ENCODE results near the gene WDR62. TPM values are rescaled to one million over a fixed set of nuclear protein-coding genes. Genes with fewer than 3 reads are reported as not detected.

Gene WDR62
- total and polyA plus RNA-seq, 2 donors = 2.4 to 4.6 TPM

DNA sequence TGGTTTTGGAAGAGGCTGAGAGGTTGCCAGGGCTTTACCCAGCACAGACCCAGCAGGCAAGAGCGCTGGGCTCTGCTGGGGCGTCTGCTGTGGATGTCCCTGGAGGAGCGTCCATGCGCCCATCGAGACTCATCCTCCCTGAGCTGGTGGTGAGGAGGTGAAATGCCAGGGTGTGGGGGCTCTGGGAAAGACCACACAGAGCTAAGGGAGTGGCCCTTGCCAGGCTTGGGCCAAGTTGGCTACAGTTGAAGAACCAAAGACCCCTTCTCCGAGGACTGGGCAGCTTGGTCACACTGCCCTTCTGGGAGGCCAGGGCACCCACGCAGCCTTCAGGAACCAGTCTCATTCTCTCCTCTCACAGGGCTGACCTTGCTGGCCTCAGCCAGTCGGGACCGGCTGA, 31.6 kb downstream of the WDR62 start:
- Histone ChIP-seq H3K4me3 (ENCODE audit: low read length in 2 of 2) (no peak overlapping the region), H3K36me3 (ENCODE audit: control insufficient read depth in 2 of 2, insufficient read depth in 2 of 2, low read length in 1 of 2) (peaks cover 76 to 77% of the 10 kb centered on the region in 2 donors), H3K27ac (ENCODE audit: low read depth in 1 of 2, low read length in 1 of 2) (no peak overlapping the region), H3K4me1 (ENCODE audit: control insufficient read depth in 2 of 2, insufficient read depth in 2 of 2, low read length in 2 of 2) (no peaks in the 10 kb centered on the region), H3K27me3 (ENCODE audit: control insufficient read depth in 2 of 2, insufficient read depth in 1 of 2, low read length in 1 of 2) (no peaks in the 10 kb centered on the region), H3K9me3 (ENCODE audit: control insufficient read depth in 2 of 2, insufficient read depth in 1 of 2, low read length in 1 of 2) (no peaks in the 10 kb centered on the region)
- WGBS = 98% methylated on average over 9 of the region's 9 CpGs
- no peak for DNase-seq (ENCODE audit: low read depth in 6 of 9, low spot score in 9 of 9)

DNA sequence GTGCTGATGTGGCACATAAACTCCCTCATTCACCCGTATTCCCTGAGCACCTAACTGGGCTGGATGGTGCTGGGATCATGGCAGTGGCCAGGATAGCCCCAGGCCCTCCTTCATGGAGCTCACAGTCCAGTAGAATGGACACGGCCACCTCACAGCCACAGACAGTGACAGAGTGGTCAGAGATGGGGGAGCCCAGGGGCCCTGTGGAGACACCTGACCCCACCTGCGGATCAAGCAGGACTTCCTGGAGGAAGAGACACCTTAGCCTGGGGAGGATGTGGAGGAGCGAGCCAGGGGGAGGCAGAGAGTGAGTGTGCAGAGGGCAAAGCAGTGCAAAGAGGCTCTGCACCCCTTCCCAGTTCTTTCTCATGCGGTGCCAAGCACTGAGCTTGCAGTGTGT, 35.1 kb downstream of the WDR62 start:
- Histone ChIP-seq H3K36me3 (ENCODE audit: control insufficient read depth in 2 of 2, insufficient read depth in 2 of 2, low read length in 1 of 2) (peaks cover 65 to 72% of the 10 kb centered on the region in 2 donors), H3K9me3 (ENCODE audit: control insufficient read depth in 2 of 2, insufficient read depth in 1 of 2, low read length in 1 of 2) (no peaks in the 10 kb centered on the region), H3K27me3 (ENCODE audit: control insufficient read depth in 2 of 2, insufficient read depth in 1 of 2, low read length in 1 of 2) (no peaks in the 10 kb centered on the region), H3K27ac (ENCODE audit: low read depth in 1 of 2, low read length in 1 of 2) (no peak overlapping the region), H3K4me1 (ENCODE audit: control insufficient read depth in 2 of 2, insufficient read depth in 2 of 2, low read length in 2 of 2) (no peaks in the 10 kb centered on the region), H3K4me3 (ENCODE audit: low read length in 2 of 2) (no peak overlapping the region)
- no peak for DNase-seq (ENCODE audit: low read depth in 6 of 9, low spot score in 9 of 9)
- 97% methylated on average over 5 of the region's 5 CpGs for WGBS

GRCh38 chr19:36090910-36091695, 36.4 kb downstream of the WDR62 start:
- no peak overlapping the region for H3K4me3 ChIP-seq (ENCODE audit: low read length in 2 of 2)
- H3K27me3 ChIP-seq (ENCODE audit: control insufficient read depth in 2 of 2, insufficient read depth in 1 of 2, low read length in 1 of 2) = no peaks in the 10 kb centered on the region
- H3K4me1 ChIP-seq (ENCODE audit: control insufficient read depth in 2 of 2, insufficient read depth in 2 of 2, low read length in 2 of 2) = no peaks in the 10 kb centered on the region
- H3K36me3 ChIP-seq (ENCODE audit: control insufficient read depth in 2 of 2, insufficient read depth in 2 of 2, low read length in 1 of 2) = peaks cover 69 to 82% of the 10 kb centered on the region in 2 donors
- H3K9me3 ChIP-seq (ENCODE audit: control insufficient read depth in 2 of 2, insufficient read depth in 1 of 2, low read length in 1 of 2) = no peaks in the 10 kb centered on the region
- 92% methylated on average over 13 of the region's 13 CpGs for WGBS
- no peak for DNase-seq (ENCODE audit: low read depth in 6 of 9, low spot score in 9 of 9)
- H3K27ac ChIP-seq (ENCODE audit: low read depth in 1 of 2, low read length in 1 of 2) = no peak overlapping the region

GRCh38 chr19:36092566-36092965, 37.9 kb downstream of the WDR62 start:
- WGBS = 98% methylated on average over 7 of the region's 7 CpGs

GRCh38 chr19:36093146-36093662, 38.5 kb downstream of the WDR62 start:
- H3K4me3 ChIP-seq (ENCODE audit: low read length in 2 of 2) = no peak overlapping the region
- H3K27ac ChIP-seq (ENCODE audit: low read depth in 1 of 2, low read length in 1 of 2) = no peak overlapping the region
- 94% methylated on average over 5 of the region's 5 CpGs for WGBS
- H3K36me3 ChIP-seq (ENCODE audit: control insufficient read depth in 2 of 2, insufficient read depth in 2 of 2, low read length in 1 of 2) = peaks cover 61 to 86% of the 10 kb centered on the region in 2 donors
- H3K9me3 ChIP-seq (ENCODE audit: control insufficient read depth in 2 of 2, insufficient read depth in 1 of 2, low read length in 1 of 2) = no peaks in the 10 kb centered on the region
- H3K4me1 ChIP-seq (ENCODE audit: control insufficient read depth in 2 of 2, insufficient read depth in 2 of 2, low read length in 2 of 2) = no peaks in the 10 kb centered on the region
- H3K27me3 ChIP-seq (ENCODE audit: control insufficient read depth in 2 of 2, insufficient read depth in 1 of 2, low read length in 1 of 2) = no peaks in the 10 kb centered on the region
- DNase-seq (ENCODE audit: low read depth in 6 of 9, low spot score in 9 of 9) = no peak

More at GRCh38 chr19:36092566-36092965, 37.9 kb downstream of the WDR62 start:
- no peak for DNase-seq (ENCODE audit: low read depth in 6 of 9, low spot score in 9 of 9)
- Histone ChIP-seq H3K27ac (ENCODE audit: low read depth in 1 of 2, low read length in 1 of 2) (no peak overlapping the region), H3K27me3 (ENCODE audit: control insufficient read depth in 2 of 2, insufficient read depth in 1 of 2, low read length in 1 of 2) (no peaks in the 10 kb centered on the region), H3K9me3 (ENCODE audit: control insufficient read depth in 2 of 2, insufficient read depth in 1 of 2, low read length in 1 of 2) (no peaks in the 10 kb centered on the region), H3K4me3 (ENCODE audit: low read length in 2 of 2) (no peak overlapping the region), H3K4me1 (ENCODE audit: control insufficient read depth in 2 of 2, insufficient read depth in 2 of 2, low read length in 2 of 2) (no peaks in the 10 kb centered on the region), H3K36me3 (ENCODE audit: control insufficient read depth in 2 of 2, insufficient read depth in 2 of 2, low read length in 1 of 2) (peaks cover 65 to 84% of the 10 kb centered on the region in 2 donors)

DNA sequence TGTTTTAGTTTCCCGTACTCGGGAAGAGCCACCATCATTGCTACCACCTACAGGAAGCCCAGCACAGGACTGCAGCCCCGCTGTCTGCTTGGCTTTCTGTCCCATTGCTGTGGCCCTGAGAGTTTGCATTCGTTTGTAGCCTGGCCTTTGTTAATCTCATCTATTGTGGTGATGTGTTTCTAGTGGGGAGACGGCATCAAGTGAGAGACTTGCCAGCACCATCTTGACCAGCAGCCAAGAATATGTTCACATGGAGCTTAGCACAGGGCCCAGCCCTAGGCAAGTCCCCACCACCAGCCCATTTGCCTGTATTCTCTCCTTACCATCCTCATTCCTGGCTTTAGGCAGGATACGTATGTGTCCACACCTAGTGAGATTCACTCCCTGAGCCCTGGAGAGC, 39.0 kb downstream of the WDR62 start:
- no peak overlapping the region for H3K4me3 ChIP-seq (ENCODE audit: low read length in 2 of 2)
- H3K9me3 ChIP-seq (ENCODE audit: control insufficient read depth in 2 of 2, insufficient read depth in 1 of 2, low read length in 1 of 2) = no peaks in the 10 kb centered on the region
- H3K27ac ChIP-seq (ENCODE audit: low read depth in 1 of 2, low read length in 1 of 2) = no peak overlapping the region
- peaks cover 61 to 82% of the 10 kb centered on the region in 2 donors for H3K36me3 ChIP-seq (ENCODE audit: control insufficient read depth in 2 of 2, insufficient read depth in 2 of 2, low read length in 1 of 2)
- no peak for DNase-seq (ENCODE audit: low read depth in 6 of 9, low spot score in 9 of 9)
- 74% methylated on average over 6 of the region's 6 CpGs for WGBS
- no peaks in the 10 kb centered on the region for H3K27me3 ChIP-seq (ENCODE audit: control insufficient read depth in 2 of 2, insufficient read depth in 1 of 2, low read length in 1 of 2)
- no peaks in the 10 kb centered on the region for H3K4me1 ChIP-seq (ENCODE audit: control insufficient read depth in 2 of 2, insufficient read depth in 2 of 2, low read length in 2 of 2)

DNA sequence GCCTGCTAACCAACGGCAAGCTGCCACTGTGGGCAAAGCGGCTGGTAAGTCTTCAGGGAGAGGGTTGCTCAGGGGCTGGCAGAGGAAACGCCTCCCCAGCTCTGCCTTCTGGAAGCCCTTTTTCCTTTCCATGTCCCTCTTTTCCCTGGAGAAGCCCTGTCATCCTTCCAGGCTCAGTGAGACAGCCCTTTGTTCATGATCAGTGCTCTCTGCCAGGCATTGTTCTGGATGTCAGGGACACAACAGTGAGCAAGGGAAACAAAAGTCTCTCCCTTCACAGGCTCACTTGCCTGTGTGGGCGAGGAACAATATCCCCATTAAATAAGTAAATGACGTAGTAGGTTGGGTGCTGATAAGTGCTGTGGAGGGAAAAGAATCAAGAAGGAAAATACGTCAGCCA, 42.3 kb downstream of the WDR62 start:
- DNase-seq (ENCODE audit: low read depth in 6 of 9, low spot score in 9 of 9) = no peak
- no peaks in the 10 kb centered on the region for H3K4me1 ChIP-seq (ENCODE audit: control insufficient read depth in 2 of 2, insufficient read depth in 2 of 2, low read length in 2 of 2)
- no peaks in the 10 kb centered on the region for H3K27me3 ChIP-seq (ENCODE audit: control insufficient read depth in 2 of 2, insufficient read depth in 1 of 2, low read length in 1 of 2)
- no peak overlapping the region for H3K4me3 ChIP-seq (ENCODE audit: low read length in 2 of 2)
- H3K9me3 ChIP-seq (ENCODE audit: control insufficient read depth in 2 of 2, insufficient read depth in 1 of 2, low read length in 1 of 2) = no peaks in the 10 kb centered on the region
- H3K36me3 ChIP-seq (ENCODE audit: control insufficient read depth in 2 of 2, insufficient read depth in 2 of 2, low read length in 1 of 2) = peaks cover 59 to 75% of the 10 kb centered on the region in 2 donors
- no peak overlapping the region for H3K27ac ChIP-seq (ENCODE audit: low read depth in 1 of 2, low read length in 1 of 2)
- 97% methylated on average over 6 of the region's 6 CpGs for WGBS

GRCh38 chr19:36099166-36099785, 44.6 kb downstream of the WDR62 start:
- WGBS = 92% methylated on average over 19 of the region's 19 CpGs

GRCh38 chr19:36100476-36100875, 45.8 kb downstream of the WDR62 start:
- Histone ChIP-seq H3K9me3 (ENCODE audit: control insufficient read depth in 2 of 2, insufficient read depth in 1 of 2, low read length in 1 of 2) (no peaks in the 10 kb centered on the region), H3K27ac (ENCODE audit: low read depth in 1 of 2, low read length in 1 of 2) (no peak overlapping the region), H3K36me3 (ENCODE audit: control insufficient read depth in 2 of 2, insufficient read depth in 2 of 2, low read length in 1 of 2) (peaks cover 60 to 79% of the 10 kb centered on the region in 2 donors), H3K4me1 (ENCODE audit: control insufficient read depth in 2 of 2, insufficient read depth in 2 of 2, low read length in 2 of 2) (no peaks in the 10 kb centered on the region), H3K4me3 (ENCODE audit: low read length in 2 of 2) (no peak overlapping the region), H3K27me3 (ENCODE audit: control insufficient read depth in 2 of 2, insufficient read depth in 1 of 2, low read length in 1 of 2) (no peaks in the 10 kb centered on the region)
- DNase-seq (ENCODE audit: low read depth in 6 of 9, low spot score in 9 of 9) = no peak
- 99% methylated on average over 5 of the region's 5 CpGs for WGBS

More at GRCh38 chr19:36099166-36099785, 44.6 kb downstream of the WDR62 start:
- Histone ChIP-seq H3K4me1 (ENCODE audit: control insufficient read depth in 2 of 2, insufficient read depth in 2 of 2, low read length in 2 of 2) (no peaks in the 10 kb centered on the region), H3K36me3 (ENCODE audit: control insufficient read depth in 2 of 2, insufficient read depth in 2 of 2, low read length in 1 of 2) (peaks cover 59 to 75% of the 10 kb centered on the region in 2 donors), H3K9me3 (ENCODE audit: control insufficient read depth in 2 of 2, insufficient read depth in 1 of 2, low read length in 1 of 2) (no peaks in the 10 kb centered on the region), H3K4me3 (ENCODE audit: low read length in 2 of 2) (no peak overlapping the region), H3K27me3 (ENCODE audit: control insufficient read depth in 2 of 2, insufficient read depth in 1 of 2, low read length in 1 of 2) (no peaks in the 10 kb centered on the region), H3K27ac (ENCODE audit: low read depth in 1 of 2, low read length in 1 of 2) (no peak overlapping the region)
- DNase-seq (ENCODE audit: low read depth in 6 of 9, low spot score in 9 of 9) = no peak

Data from thymus (tissue), 11 donors.